HEK293 (cell line): ENCODE data around the gene ESR2.

ENCODE experiments used
- CTCF ChIA-PET: fragments of 350-600 bp; formaldehyde crosslinking; extraction: SDS; loops from one replicate; lab custom pipeline; 2021; ENCODE audit warnings: antibody characterized with exemption; lab: Yijun Ruan, JAX
- POLR2A ChIA-PET: fragments of 300-600 bp; formaldehyde crosslinking; extraction: SDS; loops from one replicate; lab custom pipeline; 2020; ENCODE audit warnings: antibody characterized with exemption, inconsistent platforms; lab: Yijun Ruan, JAX
- H3K27ac ChIP-seq: fragments of 200-500 bp; sonication (Bioruptor generic); 2 replicates; pipeline ENCODE4 v1.5.1; 2014; ENCODE audit warnings: low read depth, low read length, control low read depth, inconsistent platforms; ENCODE audit errors: extremely low read depth
- H3K36me3 ChIP-seq, 2 experiments: fragments of 200-500 bp in 1 of 2; sonication (Bioruptor generic) in 1 of 2; 1 replicate in 1 of 2; 2 replicates in 1 of 2; pipeline ENCODE4 v1.5.1; 2014 to 2017; ENCODE audit warnings: inconsistent platforms in 2 of 2, low read length in 2 of 2; ENCODE audit not compliant: control insufficient read depth in 2 of 2, insufficient read depth in 1 of 2
- H3K4me1 ChIP-seq: fragments of 200-500 bp; sonication (Bioruptor generic); 2 replicates; pipeline ENCODE4 v1.5.1; 2014; ENCODE audit warnings: mild to moderate bottlenecking, low read length, inconsistent platforms; ENCODE audit not compliant: control insufficient read depth, insufficient read depth
- H3K4me3 ChIP-seq: 2 replicates; pipeline ENCODE4 v1.5.1; 2011; ENCODE audit warnings: low read depth, mild to moderate bottlenecking, control low read depth, low read length, moderate library complexity
- H3K9me3 ChIP-seq: fragments of 200-500 bp; sonication (Bioruptor generic); 2 replicates; pipeline ENCODE4 v1.5.1; 2014; ENCODE audit warnings: low read depth, low read length, inconsistent platforms; ENCODE audit not compliant: control insufficient read depth, insufficient read depth
- GLIS2 ChIP-seq: fragments of 450-650 bp; formaldehyde crosslinking; IDR thresholded peaks from 2 replicates; pipeline ENCODE4 v1.5.1; 2016; ENCODE audit warnings: missing biosample characterization, missing genetic modification characterization
- KLF1 ChIP-seq: fragments of 450-650 bp; formaldehyde crosslinking; IDR thresholded peaks from 2 replicates; pipeline ENCODE4 v1.5.1; 2016; ENCODE audit warnings: missing biosample characterization, missing genetic modification characterization
- SP2 ChIP-seq: fragments of 450-650 bp; formaldehyde crosslinking; IDR thresholded peaks from 2 replicates; pipeline ENCODE4 v1.5.1; 2016; ENCODE audit warnings: missing biosample characterization, missing genetic modification characterization
- TRIM28 ChIP-seq: IDR thresholded peaks from 2 replicates; pipeline ENCODE4 v1.6.1; 2011; ENCODE audit warnings: low read length, control low read depth, borderline replicate concordance
- ZNF133 ChIP-seq: fragments of 450-650 bp; formaldehyde crosslinking; IDR thresholded peaks from 2 replicates; pipeline ENCODE4 v1.5.1; 2016; ENCODE audit warnings: missing biosample characterization, missing genetic modification characterization
- ZNF146 ChIP-seq: fragments of 450-650 bp; formaldehyde crosslinking; IDR thresholded peaks from 2 replicates; pipeline ENCODE4 v1.5.1; 2016; ENCODE audit warnings: missing biosample characterization, missing genetic modification characterization
- ZNF175 ChIP-seq: fragments of 450-650 bp; formaldehyde crosslinking; IDR thresholded peaks from 2 replicates; pipeline ENCODE4 v1.5.1; 2016; ENCODE audit warnings: missing biosample characterization, missing genetic modification characterization
- ZNF366 ChIP-seq: fragments of 450-650 bp; formaldehyde crosslinking; conservative IDR thresholded peaks from 2 replicates; pipeline ENCODE4 v1.5.1; 2016; ENCODE audit warnings: missing biosample characterization, missing genetic modification characterization
- ZNF433 ChIP-seq: fragments of 450-650 bp; formaldehyde crosslinking; IDR thresholded peaks from 2 replicates; pipeline ENCODE4 v1.5.1; 2016; ENCODE audit warnings: missing biosample characterization, missing genetic modification characterization, low read depth
- ZNF777 ChIP-seq: fragments of 450-650 bp; formaldehyde crosslinking; IDR thresholded peaks from 2 replicates; pipeline ENCODE4 v1.5.1; 2017; ENCODE audit warnings: missing biosample characterization, missing genetic modification characterization, borderline replicate concordance
- ZNF785 ChIP-seq: fragments of 450-650 bp; formaldehyde crosslinking; IDR thresholded peaks from 2 replicates; pipeline ENCODE4 v1.5.1; 2016; ENCODE audit warnings: missing biosample characterization, missing genetic modification characterization
- ZNF791 ChIP-seq: fragments of 450-650 bp; formaldehyde crosslinking; IDR thresholded peaks from 2 replicates; pipeline ENCODE4 v1.5.1; 2016; ENCODE audit warnings: missing biosample characterization, missing genetic modification characterization
- TF ChIP-seq, protein P1 (sequence below): fragments of 450-650 bp; formaldehyde crosslinking; IDR thresholded peaks from 2 replicates; pipeline ENCODE4 v1.5.1; 2016; ENCODE audit warnings: missing biosample characterization, missing genetic modification characterization
- TF ChIP-seq, protein P2 (sequence below): fragments of 450-650 bp; formaldehyde crosslinking; IDR thresholded peaks from 2 replicates; pipeline ENCODE4 v1.5.1; 2017; ENCODE audit warnings: missing biosample characterization, missing genetic modification characterization
- TF ChIP-seq, protein P3 (sequence below): fragments of 450-650 bp; formaldehyde crosslinking; IDR thresholded peaks from 2 replicates; pipeline ENCODE4 v1.5.1; 2016; ENCODE audit warnings: missing biosample characterization, missing genetic modification characterization, borderline replicate concordance
- TF ChIP-seq, protein P4 (sequence below): fragments of 450-650 bp; formaldehyde crosslinking; IDR thresholded peaks from 2 replicates; pipeline ENCODE4 v1.5.1; 2016; ENCODE audit warnings: missing biosample characterization, missing genetic modification characterization
- TF ChIP-seq, protein P5 (sequence below): fragments of 450-650 bp; formaldehyde crosslinking; conservative IDR thresholded peaks from 2 replicates; pipeline ENCODE4 v1.5.1; 2016; ENCODE audit warnings: low read depth, missing biosample characterization, missing genetic modification characterization

ESR2 gene

DNA sequence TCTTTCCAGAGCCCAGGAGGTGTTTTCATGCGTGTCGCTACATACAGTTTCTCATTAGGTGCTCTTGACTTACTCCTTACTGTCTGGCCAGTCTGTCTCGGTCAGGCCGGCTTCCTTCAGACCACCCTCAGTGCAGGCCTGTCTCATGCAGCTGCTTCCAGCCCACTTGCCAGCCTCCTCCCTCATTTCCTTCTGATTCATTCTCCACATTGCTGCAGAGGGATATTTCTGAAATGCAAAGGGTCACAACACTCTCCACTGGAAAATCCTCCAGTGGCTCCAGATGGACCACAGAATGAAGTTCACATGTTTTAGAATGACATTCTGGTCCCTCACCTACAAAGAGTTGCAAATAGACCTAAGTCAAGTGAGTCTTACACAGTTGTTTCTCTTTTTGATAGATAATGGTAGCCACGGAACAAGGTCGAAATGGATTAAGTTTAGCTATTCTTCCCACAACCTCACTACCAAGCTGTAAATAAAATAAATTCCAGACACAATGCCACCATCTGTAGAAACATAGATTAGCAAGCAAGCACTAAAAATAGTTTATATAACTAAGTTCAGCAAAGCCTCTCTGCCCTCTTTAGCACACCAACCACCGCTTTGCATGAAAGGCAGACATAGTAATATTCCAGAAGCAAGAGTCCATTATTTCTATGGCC is 146.9 kb downstream of the ESR2 start:
- ChIA-PET CTCF (no interaction called here), POLR2A (no interaction called here)
- H3K36me3 ChIP-seq = peaks cover 18 to 37% of the 10 kb centered on the region in 2 experiments

DNA sequence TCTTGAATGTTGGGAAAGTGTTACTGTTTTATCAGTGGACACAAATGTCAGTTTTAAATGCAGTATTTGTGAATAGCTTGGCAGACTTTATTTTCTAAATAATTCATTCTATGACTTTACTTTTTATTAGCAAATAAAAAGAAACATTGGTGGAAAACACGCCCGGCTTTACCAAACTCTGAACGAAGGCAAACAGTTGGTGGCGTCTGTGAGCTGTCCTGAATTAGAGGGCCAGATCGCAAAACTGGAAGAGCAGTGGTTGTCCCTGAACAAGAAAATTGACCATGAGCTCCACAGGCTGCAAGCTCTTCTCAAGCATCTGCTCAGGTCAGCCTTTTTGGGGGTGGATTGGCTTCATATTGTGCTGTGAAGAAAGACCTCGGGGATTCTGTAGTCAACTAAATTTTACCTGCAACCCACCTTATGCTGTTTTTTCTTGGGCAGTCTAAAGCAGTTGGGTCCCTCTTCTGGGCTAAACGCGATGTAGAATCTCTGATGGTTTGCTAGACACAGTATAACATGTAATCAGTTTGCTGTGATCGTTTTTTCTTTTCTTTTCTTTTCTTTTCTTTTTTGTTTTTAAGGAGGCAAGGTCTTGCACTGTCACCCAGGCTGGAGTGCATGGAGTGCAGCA is 156.4 kb downstream of the ESR2 start:
- H3K4me1 ChIP-seq = no peaks in the 10 kb centered on the region
- no peak overlapping the region for H3K27ac ChIP-seq
- ChIA-PET CTCF (interaction anchor here (0.5 to 2.0 kb wide), 6 partner anchors 13 to 340 kb away, joined by 3 to 4 read pairs (median 4); no protein-coding TSS in a partner anchor), POLR2A (interaction anchor here (1.2 kb wide), 1 partner anchor 10 kb away, joined by 3 read pairs; no protein-coding TSS in a partner anchor)
- H3K36me3 ChIP-seq = peaks cover 37 to 53% of the 10 kb centered on the region in 2 experiments
- no peak overlapping the region for H3K4me3 ChIP-seq
- no peaks in the 10 kb centered on the region for H3K9me3 ChIP-seq
- TF ChIP-seq TRIM28 (no peak), ZNF785 (tag by site-specific recombination) (no peak), KLF1 (tag by site-specific recombination) (no peak), ZNF433 (tag by site-specific recombination) (no peak), ZNF777 (tag by site-specific recombination) (no peak), ZNF146 (no peak), SP2 (tag by site-specific recombination) (no peak), GLIS2 (tag by site-specific recombination) (no peak)
- TF ChIP-seq, protein P1, sequence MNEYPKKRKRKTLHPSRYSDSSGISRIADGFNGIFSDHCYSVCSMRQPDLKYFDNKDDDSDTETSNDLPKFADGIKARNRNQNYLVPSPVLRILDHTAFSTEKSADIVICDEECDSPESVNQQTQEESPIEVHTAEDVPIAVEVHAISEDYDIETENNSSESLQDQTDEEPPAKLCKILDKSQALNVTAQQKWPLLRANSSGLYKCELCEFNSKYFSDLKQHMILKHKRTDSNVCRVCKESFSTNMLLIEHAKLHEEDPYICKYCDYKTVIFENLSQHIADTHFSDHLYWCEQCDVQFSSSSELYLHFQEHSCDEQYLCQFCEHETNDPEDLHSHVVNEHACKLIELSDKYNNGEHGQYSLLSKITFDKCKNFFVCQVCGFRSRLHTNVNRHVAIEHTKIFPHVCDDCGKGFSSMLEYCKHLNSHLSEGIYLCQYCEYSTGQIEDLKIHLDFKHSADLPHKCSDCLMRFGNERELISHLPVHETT (tag by site-specific recombination) = no peak
- TF ChIP-seq, protein P2, sequence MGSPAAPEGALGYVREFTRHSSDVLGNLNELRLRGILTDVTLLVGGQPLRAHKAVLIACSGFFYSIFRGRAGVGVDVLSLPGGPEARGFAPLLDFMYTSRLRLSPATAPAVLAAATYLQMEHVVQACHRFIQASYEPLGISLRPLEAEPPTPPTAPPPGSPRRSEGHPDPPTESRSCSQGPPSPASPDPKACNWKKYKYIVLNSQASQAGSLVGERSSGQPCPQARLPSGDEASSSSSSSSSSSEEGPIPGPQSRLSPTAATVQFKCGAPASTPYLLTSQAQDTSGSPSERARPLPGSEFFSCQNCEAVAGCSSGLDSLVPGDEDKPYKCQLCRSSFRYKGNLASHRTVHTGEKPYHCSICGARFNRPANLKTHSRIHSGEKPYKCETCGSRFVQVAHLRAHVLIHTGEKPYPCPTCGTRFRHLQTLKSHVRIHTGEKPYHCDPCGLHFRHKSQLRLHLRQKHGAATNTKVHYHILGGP = no peak
- TF ChIP-seq, protein P3, sequence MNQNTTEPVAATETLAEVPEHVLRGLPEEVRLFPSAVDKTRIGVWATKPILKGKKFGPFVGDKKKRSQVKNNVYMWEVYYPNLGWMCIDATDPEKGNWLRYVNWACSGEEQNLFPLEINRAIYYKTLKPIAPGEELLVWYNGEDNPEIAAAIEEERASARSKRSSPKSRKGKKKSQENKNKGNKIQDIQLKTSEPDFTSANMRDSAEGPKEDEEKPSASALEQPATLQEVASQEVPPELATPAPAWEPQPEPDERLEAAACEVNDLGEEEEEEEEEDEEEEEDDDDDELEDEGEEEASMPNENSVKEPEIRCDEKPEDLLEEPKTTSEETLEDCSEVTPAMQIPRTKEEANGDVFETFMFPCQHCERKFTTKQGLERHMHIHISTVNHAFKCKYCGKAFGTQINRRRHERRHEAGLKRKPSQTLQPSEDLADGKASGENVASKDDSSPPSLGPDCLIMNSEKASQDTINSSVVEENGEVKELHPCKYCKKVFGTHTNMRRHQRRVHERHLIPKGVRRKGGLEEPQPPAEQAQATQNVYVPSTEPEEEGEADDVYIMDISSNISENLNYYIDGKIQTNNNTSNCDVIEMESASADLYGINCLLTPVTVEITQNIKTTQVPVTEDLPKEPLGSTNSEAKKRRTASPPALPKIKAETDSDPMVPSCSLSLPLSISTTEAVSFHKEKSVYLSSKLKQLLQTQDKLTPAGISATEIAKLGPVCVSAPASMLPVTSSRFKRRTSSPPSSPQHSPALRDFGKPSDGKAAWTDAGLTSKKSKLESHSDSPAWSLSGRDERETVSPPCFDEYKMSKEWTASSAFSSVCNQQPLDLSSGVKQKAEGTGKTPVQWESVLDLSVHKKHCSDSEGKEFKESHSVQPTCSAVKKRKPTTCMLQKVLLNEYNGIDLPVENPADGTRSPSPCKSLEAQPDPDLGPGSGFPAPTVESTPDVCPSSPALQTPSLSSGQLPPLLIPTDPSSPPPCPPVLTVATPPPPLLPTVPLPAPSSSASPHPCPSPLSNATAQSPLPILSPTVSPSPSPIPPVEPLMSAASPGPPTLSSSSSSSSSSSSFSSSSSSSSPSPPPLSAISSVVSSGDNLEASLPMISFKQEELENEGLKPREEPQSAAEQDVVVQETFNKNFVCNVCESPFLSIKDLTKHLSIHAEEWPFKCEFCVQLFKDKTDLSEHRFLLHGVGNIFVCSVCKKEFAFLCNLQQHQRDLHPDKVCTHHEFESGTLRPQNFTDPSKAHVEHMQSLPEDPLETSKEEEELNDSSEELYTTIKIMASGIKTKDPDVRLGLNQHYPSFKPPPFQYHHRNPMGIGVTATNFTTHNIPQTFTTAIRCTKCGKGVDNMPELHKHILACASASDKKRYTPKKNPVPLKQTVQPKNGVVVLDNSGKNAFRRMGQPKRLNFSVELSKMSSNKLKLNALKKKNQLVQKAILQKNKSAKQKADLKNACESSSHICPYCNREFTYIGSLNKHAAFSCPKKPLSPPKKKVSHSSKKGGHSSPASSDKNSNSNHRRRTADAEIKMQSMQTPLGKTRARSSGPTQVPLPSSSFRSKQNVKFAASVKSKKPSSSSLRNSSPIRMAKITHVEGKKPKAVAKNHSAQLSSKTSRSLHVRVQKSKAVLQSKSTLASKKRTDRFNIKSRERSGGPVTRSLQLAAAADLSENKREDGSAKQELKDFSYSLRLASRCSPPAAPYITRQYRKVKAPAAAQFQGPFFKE (tag by site-specific recombination) = no peak

More for the DNA sequence above, 146.9 kb downstream of the ESR2 start:
- Histone ChIP-seq H3K4me3 (no peak overlapping the region), H3K9me3 (no peaks in the 10 kb centered on the region), H3K4me1 (no peaks in the 10 kb centered on the region), H3K27ac (no peak overlapping the region)
- TF ChIP-seq, protein P4, sequence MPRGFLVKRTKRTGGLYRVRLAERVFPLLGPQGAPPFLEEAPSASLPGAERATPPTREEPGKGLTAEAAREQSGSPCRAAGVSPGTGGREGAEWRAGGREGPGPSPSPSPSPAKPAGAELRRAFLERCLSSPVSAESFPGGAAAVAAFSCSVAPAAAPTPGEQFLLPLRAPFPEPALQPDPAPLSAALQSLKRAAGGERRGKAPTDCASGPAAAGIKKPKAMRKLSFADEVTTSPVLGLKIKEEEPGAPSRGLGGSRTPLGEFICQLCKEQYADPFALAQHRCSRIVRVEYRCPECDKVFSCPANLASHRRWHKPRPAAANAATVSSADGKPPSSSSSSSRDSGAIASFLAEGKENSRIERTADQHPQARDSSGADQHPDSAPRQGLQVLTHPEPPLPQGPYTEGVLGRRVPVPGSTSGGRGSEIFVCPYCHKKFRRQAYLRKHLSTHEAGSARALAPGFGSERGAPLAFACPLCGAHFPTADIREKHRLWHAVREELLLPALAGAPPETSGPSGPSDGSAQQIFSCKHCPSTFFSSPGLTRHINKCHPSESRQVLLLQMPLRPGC (tag by site-specific recombination) = no peak
- TF ChIP-seq ZNF366 (tag by site-specific recombination) = no peak
- TF ChIP-seq ZNF791 (tag by site-specific recombination) = no peak
- TF ChIP-seq ZNF175 = no peak
- TF ChIP-seq, protein P5, sequence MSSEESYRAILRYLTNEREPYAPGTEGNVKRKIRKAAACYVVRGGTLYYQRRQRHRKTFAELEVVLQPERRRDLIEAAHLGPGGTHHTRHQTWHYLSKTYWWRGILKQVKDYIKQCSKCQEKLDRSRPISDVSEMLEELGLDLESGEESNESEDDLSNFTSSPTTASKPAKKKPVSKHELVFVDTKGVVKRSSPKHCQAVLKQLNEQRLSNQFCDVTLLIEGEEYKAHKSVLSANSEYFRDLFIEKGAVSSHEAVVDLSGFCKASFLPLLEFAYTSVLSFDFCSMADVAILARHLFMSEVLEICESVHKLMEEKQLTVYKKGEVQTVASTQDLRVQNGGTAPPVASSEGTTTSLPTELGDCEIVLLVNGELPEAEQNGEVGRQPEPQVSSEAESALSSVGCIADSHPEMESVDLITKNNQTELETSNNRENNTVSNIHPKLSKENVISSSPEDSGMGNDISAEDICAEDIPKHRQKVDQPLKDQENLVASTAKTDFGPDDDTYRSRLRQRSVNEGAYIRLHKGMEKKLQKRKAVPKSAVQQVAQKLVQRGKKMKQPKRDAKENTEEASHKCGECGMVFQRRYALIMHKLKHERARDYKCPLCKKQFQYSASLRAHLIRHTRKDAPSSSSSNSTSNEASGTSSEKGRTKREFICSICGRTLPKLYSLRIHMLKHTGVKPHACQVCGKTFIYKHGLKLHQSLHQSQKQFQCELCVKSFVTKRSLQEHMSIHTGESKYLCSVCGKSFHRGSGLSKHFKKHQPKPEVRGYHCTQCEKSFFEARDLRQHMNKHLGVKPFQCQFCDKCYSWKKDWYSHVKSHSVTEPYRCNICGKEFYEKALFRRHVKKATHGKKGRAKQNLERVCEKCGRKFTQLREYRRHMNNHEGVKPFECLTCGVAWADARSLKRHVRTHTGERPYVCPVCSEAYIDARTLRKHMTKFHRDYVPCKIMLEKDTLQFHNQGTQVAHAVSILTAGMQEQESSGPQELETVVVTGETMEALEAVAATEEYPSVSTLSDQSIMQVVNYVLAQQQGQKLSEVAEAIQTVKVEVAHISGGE (tag by site-specific recombination) = no peak
- TF ChIP-seq ZNF133 (tag by site-specific recombination) = no peak
